ENCODE results near the gene RPE65. TPM values are rescaled to one million over a fixed set of nuclear protein-coding genes. Genes with fewer than 3 reads are reported as not detected.

RPE65 gene
- total RNA-seq, 4 donors from 2014 or later, result 3.5 TPM; not detected in 3

DNA sequence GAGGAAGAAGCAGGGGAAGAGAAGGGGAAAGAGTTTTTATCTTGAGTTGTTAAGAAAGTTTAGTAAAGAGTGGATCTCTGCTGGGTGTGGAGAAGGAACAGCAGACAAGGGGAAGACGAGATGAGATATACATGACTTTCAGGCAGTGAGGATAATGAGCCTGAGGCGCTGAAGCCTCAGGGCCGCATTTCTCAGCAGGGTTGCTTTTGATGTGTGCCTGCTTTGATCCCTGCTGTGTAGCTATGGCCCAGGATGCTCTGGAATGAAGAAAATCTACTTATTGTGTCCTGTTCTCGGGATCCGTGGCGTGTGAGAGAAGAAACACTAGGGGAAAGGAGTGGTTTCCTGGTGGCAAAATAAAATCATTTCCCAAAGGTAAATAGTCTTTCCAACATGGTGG lies 15.1 kb upstream of the RPE65 start:
- Histone ChIP-seq H3K9me3 (no peaks in the 10 kb centered on the region), H3K36me3 (no peaks in the 10 kb centered on the region), H3K4me1 (no peaks in the 10 kb centered on the region), H3K4me3 (no peak overlapping the region), H3K27ac (no peak overlapping the region), H3K27me3 (no peaks in the 10 kb centered on the region)
- no peak for DNase-seq
- TF ChIP-seq POLR2A (IDR thresholded peaks at IDR 0.05), result no peak
- TF ChIP-seq CTCF (IDR thresholded peaks at IDR 0.05), result no peak
- intact Hi-C loops (cut with DNase I; ENCODE audit: low total_unique reads), result no loop called here

- intact Hi-C loops (cut with DNase I; ENCODE audit: low total_unique reads), result no loop called here
- H3K4me1 ChIP-seq, result no peaks in the 10 kb centered on the region
Measured at GRCh38 chr1:68460935-68461334, 11.2 kb upstream of the RPE65 start.

DNA sequence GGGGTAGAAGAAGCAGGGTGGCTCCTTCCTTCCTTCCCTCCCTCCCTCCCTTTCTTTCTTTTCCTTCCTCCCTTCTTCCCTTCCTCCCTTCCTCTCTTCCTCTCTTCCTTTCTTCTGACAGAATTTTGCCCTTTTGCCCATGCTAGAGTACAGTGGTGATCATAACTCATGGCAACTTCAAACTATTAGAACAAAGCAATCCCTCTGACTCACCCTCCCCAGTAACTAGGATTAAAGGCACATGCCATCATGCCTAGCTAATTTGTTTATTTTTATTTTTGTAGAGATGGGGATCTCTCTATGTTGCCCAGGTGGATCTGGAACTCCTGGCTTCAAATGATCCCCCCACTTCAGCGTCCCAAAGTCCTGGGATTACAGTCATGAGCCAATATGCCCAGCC lies 10.0 kb upstream of the RPE65 start:
- H3K27ac ChIP-seq, result no peak overlapping the region
- TF ChIP-seq POLR2A (IDR thresholded peaks at IDR 0.05) (no peak), CTCF (IDR thresholded peaks at IDR 0.05) (no peak)
- no peak overlapping the region for H3K4me3 ChIP-seq
- intact Hi-C loops (cut with DNase I; ENCODE audit: low total_unique reads), result no loop called here
- H3K27me3 ChIP-seq, result no peaks in the 10 kb centered on the region
- no peak for DNase-seq
- no peaks in the 10 kb centered on the region for H3K4me1 ChIP-seq
- no peaks in the 10 kb centered on the region for H3K9me3 ChIP-seq
- H3K36me3 ChIP-seq, result no peaks in the 10 kb centered on the region

More at GRCh38 chr1:68460935-68461334, 11.2 kb upstream of the RPE65 start:
- Histone ChIP-seq H3K36me3 (no peaks in the 10 kb centered on the region), H3K27ac (no peak overlapping the region), H3K9me3 (no peaks in the 10 kb centered on the region), H3K4me3 (no peak overlapping the region), H3K27me3 (no peaks in the 10 kb centered on the region)
- TF ChIP-seq CTCF (IDR thresholded peaks at IDR 0.05), result no peak
- no peak for DNase-seq

DNA sequence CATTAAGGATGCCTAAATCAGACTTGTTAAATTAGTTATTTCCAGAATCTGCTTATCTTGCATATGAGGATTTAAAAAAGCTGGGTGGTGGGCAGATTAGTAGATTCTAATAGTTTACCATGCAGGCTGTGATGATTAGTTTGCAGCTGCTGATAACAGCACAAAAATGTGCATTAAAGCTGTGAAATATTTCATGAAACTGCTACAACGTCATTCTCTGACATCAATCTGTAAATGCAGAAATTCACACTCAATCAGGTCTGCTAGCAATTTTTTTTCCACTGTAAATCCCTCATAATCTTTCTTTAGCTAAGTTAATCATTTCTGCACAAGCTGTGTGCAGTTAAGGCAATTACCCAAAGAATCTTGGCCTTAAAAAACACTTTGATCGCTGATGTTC lies 9.3 kb upstream of the RPE65 start:
- no peak overlapping the region for H3K4me3 ChIP-seq
- no peaks in the 10 kb centered on the region for H3K4me1 ChIP-seq
- H3K27me3 ChIP-seq, result no peaks in the 10 kb centered on the region
- no peaks in the 10 kb centered on the region for H3K36me3 ChIP-seq
- no peaks in the 10 kb centered on the region for H3K9me3 ChIP-seq
- H3K27ac ChIP-seq, result no peak overlapping the region
- TF ChIP-seq POLR2A (IDR thresholded peaks at IDR 0.05) (no peak), CTCF (IDR thresholded peaks at IDR 0.05) (no peak)
- intact Hi-C loops (cut with DNase I; ENCODE audit: low total_unique reads), result no loop called here
- DNase-seq, result no peak

GRCh38 chr1:68456202-68456601 lies 6.4 kb upstream of the RPE65 start:
- no peaks in the 10 kb centered on the region for H3K27me3 ChIP-seq
- TF ChIP-seq CTCF (IDR thresholded peaks at IDR 0.05) (no peak), POLR2A (IDR thresholded peaks at IDR 0.05) (no peak)
- H3K4me1 ChIP-seq, result no peaks in the 10 kb centered on the region
- H3K9me3 ChIP-seq, result no peaks in the 10 kb centered on the region
- H3K27ac ChIP-seq, result no peak overlapping the region
- H3K36me3 ChIP-seq, result no peaks in the 10 kb centered on the region
- no peak for DNase-seq
- intact Hi-C loops (cut with DNase I; ENCODE audit: low total_unique reads), result no loop called here
- H3K4me3 ChIP-seq, result no peak overlapping the region
